KOPT-K1 (cell line): ENCODE data around the gene UGT2B11.
"Not testable (repeated sequence)": the region's sequence is repeated elsewhere in the genome, so short reads cannot be mapped to it uniquely, and the experiment has no call there.

Experiments used
- H3K27ac ChIP-seq: fragments of 200-600 bp; sonication (generic); 2 replicates; pipeline ENCODE4 v1.5.1; 2016; ENCODE audit warnings: antibody characterized with exemption, mild to moderate bottlenecking, low read depth, low read length; ENCODE audit not compliant: poor library complexity, severe bottlenecking
- H3K36me3 ChIP-seq: fragments of 200-600 bp; sonication (generic); 2 replicates; pipeline ENCODE4 v1.5.1; 2017; ENCODE audit warnings: antibody characterized with exemption, mild to moderate bottlenecking, low read length, moderate library complexity; ENCODE audit not compliant: insufficient read depth
- H3K9me3 ChIP-seq: fragments of 200-600 bp; sonication (generic); 2 replicates; pipeline ENCODE4 v1.5.1; 2017; ENCODE audit warnings: antibody characterized with exemption, low read length, mild to moderate bottlenecking; ENCODE audit not compliant: insufficient read depth, poor library complexity, severe bottlenecking

Gene UGT2B11

GRCh38 chr4:69191905-69192304 is 22.6 kb downstream of the UGT2B11 start:
- H3K27ac ChIP-seq, H3K9me3 ChIP-seq, H3K36me3 ChIP-seq: not testable (repeated sequence)

DNA sequence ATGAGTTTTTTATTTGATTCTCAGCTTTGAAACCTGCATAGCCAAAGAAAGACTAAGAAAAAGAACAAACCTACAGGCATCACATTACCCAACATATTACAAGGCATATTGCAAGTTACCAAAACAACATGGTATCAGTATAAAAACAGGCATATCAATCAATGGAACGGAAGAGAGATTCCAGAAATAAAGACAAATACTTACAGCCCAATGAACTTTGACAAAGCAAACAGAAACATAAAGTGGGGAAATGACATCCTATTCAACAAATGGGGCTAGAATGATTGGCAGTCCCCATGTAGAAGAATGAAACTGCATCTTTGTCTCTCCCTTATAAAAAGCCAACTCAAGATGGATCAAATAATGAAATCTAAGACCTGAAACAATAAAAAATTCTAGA is 23.9 kb downstream of the UGT2B11 start:
- not testable (repeated sequence) for H3K9me3 ChIP-seq, H3K27ac ChIP-seq, H3K36me3 ChIP-seq

GRCh38 chr4:69181519-69182169 is 32.9 kb downstream of the UGT2B11 start:
- not testable (repeated sequence) for H3K36me3 ChIP-seq, H3K27ac ChIP-seq, H3K9me3 ChIP-seq

- not testable (repeated sequence) for H3K9me3 ChIP-seq, H3K27ac ChIP-seq
Observed at GRCh38 chr4:69179817-69180216, 34.7 kb downstream of the UGT2B11 start.

GRCh38 chr4:69178751-69179205 is 35.8 kb downstream of the UGT2B11 start:
- H3K9me3 ChIP-seq, H3K36me3 ChIP-seq, H3K27ac ChIP-seq: not testable (repeated sequence)

More at GRCh38 chr4:69179817-69180216, 34.7 kb downstream of the UGT2B11 start:
- H3K36me3 ChIP-seq = not testable (repeated sequence)

DNA sequence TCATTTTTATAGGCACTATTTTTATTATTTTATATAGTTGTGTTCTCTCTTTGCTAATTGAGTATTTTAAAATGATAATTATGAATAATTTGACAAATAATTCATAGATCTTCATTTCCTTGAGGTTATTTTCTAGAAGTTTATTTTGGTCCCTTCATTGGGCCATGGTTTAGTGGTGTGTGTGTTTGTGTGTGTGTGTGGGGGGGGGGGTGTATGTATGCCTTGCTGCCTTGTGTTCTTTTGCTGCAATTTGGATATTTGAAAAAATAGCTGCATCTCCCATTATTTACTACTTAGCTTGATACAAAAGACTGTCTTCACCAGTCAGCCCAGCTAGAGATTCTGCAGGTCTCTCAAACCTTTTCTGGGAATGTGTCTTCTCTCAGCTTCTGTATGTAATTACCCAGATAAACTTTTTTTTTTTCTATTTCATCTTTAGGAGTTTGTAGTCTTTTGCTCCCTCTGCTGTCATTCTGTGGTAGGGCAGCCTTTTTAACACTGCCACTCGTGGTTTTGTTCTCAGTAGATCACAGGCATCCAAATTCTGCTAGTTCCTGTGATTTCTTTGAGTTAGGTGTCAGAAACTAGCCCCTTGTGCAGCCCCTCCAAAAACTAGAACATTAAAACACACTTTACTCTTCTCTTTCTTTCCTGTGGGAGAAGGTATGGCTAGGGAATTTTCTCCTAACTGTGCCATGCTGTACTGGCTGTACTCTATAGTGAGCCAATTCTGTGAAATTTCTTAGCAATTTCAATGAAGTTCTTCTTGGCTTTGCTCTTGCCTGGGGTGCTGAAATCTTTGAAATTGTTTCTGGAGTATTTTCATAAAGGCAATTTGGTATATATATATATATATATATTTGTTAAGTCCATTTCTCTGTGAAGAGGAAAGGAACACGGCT is 44.1 kb downstream of the UGT2B11 start:
- H3K36me3 ChIP-seq, H3K27ac ChIP-seq, H3K9me3 ChIP-seq: not testable (repeated sequence)

GRCh38 chr4:69169171-69169570 is 45.4 kb downstream of the UGT2B11 start:
- not testable (repeated sequence) for H3K27ac ChIP-seq, H3K9me3 ChIP-seq, H3K36me3 ChIP-seq

GRCh38 chr4:69167300-69167699 is 47.2 kb downstream of the UGT2B11 start:
- Histone ChIP-seq H3K36me3 (no peaks in the 10 kb centered on the region), H3K9me3 (no peaks in the 10 kb centered on the region), H3K27ac (no peak overlapping the region)

DNA sequence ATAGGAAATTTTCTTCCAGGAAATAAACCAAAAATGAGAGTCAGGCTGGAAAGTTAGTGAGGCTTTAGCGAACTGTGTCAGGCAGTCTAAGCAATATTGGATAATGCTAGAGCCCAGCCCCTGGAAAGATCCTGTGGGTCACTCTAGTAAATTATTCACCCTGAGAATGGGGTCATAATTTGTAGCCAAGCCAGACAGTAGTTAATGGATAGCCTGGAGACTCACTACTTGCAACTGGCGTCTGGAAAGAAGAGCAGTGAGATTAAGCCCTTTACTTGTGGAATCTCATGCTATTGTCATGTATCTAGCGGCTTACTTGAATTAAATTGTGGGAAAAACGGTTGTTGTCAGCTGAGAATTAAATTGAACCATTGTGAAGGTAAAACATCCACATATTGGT is 48.2 kb downstream of the UGT2B11 start:
- not testable (repeated sequence) for H3K9me3 ChIP-seq, H3K36me3 ChIP-seq, H3K27ac ChIP-seq

DNA sequence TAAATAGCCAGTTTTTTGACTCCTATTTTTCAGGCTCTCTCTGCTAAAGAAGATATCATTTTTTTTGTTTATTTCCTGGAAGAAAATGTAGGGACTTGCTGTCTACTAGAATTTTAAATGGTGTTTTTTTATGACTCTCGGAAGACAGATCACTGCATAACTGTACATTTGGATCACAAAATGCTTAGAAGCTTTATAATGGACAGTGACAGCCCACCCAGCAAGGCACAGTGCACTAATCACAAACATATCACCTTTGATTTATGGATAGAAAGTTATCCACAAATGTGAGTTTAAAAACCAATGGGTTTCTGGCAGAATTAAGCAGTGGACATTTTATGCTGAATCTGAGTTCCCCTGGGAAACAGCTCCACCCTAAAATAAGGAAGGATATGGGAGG is 48.8 kb downstream of the UGT2B11 start:
- not testable (repeated sequence) for H3K27ac ChIP-seq, H3K36me3 ChIP-seq, H3K9me3 ChIP-seq

DNA sequence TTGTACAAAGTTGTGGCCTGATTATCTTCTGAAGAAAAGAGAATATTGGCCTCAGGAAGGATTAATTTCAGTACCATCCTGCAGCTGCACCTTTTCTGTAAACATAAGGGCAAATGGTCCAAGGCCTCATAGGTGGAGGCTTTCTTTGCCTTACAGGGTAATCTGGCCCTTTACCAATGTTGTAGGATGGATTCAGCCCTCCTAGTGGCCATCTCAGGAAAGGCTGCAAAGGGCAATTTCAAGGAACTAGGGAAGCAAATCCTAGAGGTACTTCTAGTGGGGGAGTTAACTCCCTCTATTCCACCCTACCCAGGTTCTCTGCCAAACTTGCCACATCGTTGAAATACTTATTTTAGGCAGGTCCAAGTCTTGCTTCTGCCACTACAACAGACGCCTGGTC is 57.6 kb downstream of the UGT2B11 start:
- H3K27ac ChIP-seq = no peak overlapping the region
- H3K9me3 ChIP-seq = no peaks in the 10 kb centered on the region
- no peaks in the 10 kb centered on the region for H3K36me3 ChIP-seq

- no peaks in the 10 kb centered on the region for H3K9me3 ChIP-seq
- H3K36me3 ChIP-seq = no peaks in the 10 kb centered on the region
- H3K27ac ChIP-seq = no peak overlapping the region
Observed at GRCh38 chr4:69154021-69154420, 60.5 kb downstream of the UGT2B11 start.
